Testis (tissue), 3 donors: ENCODE measurements around the gene ZHX3. TPM values are rescaled to one million over a fixed set of nuclear protein-coding genes. Genes with fewer than 3 reads are reported as not detected.

ENCODE experiments used
- DNase-seq: peaks from one replicate; pipeline ENCODE4 v3.0.0-alpha.2; 2019
- H3K27ac ChIP-seq, 2 donors: fragments of 200-600 bp; sonication (generic); one replicate each; pipeline ENCODE4 v1.5.1; 2019
- H3K27me3 ChIP-seq: fragments of 200-600 bp; sonication (generic); one replicate; pipeline ENCODE4 v1.5.1; 2019
- H3K36me3 ChIP-seq: fragments of 200-600 bp; sonication (generic); one replicate; pipeline ENCODE4 v1.5.1; 2017; ENCODE audit warnings: low read depth; ENCODE audit errors: missing control alignments
- H3K4me1 ChIP-seq: fragments of 200-600 bp; sonication (generic); one replicate; pipeline ENCODE4 v1.5.1; 2019
- H3K4me3 ChIP-seq, 2 donors: fragments of 200-600 bp; sonication (generic); one replicate each; pipeline ENCODE4 v1.5.1; 2017 to 2019
- H3K9me3 ChIP-seq: fragments of 200-600 bp; sonication (generic); one replicate; pipeline ENCODE4 v1.5.1; 2017
- CTCF ChIP-seq, 3 experiments: fragments of 450-650 bp in 2 of 3; fragments of 200-600 bp in 1 of 3; sonication (generic) in 1 of 3; IDR thresholded peaks; one replicate each; pipeline ENCODE4 v1.5.1; 2016 to 2019; ENCODE audit warnings: antibody characterized with exemption in 3 of 3, mild to moderate bottlenecking in 2 of 3, moderate library complexity in 1 of 3
- POLR2A ChIP-seq: fragments of 450-650 bp; IDR thresholded peaks from one replicate; pipeline ENCODE4 v1.6.1; 2017; ENCODE audit warnings: antibody characterized with exemption, mild to moderate bottlenecking, moderate library complexity
- WGBS, 2 donors: methylation state at CpG; one replicate each; pipeline ENCODE4 v1.1.5; 2018; 5-methylcytosine and 5-hydroxymethylcytosine counted together
- intact Hi-C: fragments of 100-400 bp; cut with DNase I; formaldehyde crosslinking; loops from one replicate; pipeline ENCODE4 v1.15.1; 2023; ENCODE audit warnings: low total_unique reads
- polyA plus RNA-seq: library from polyadenylated mRNA; stranded (reverse); fragments of 350-450 nt; fragmentation: Illumina TruSeq; extraction: RNeasy Lipid Tissue Mini Kit (QIAGEN cat#74804); gene quantifications from one replicate; pipeline ENCODE4 v1.2.3, GENCODE V29; 2014; ENCODE audit warnings: low read depth, low replicate concordance; ENCODE audit not compliant: insufficient read depth
- total RNA-seq, 2 donors: library from RNA; depleted of rRNA; stranded (reverse); fragments of >200 nt; gene quantifications; one replicate each; pipeline ENCODE4 v1.2.3, GENCODE V29; 2016

Gene ZHX3
- total and polyA plus RNA-seq, 3 donors from 2014 or later = 35.1 to 103 (median 55.7) TPM

- Histone ChIP-seq H3K27me3 (no peaks in the 10 kb centered on the region), H3K9me3 (no peaks in the 10 kb centered on the region), H3K27ac (no peak overlapping the region), H3K36me3 (no peaks in the 10 kb centered on the region), H3K4me3 (peak overlapping the region; percentile 37 to 50), H3K4me1 (peaks cover 5% of the 10 kb centered on the region)
- intact Hi-C loops = no loop called here
- no peak for DNase-seq
- TF ChIP-seq CTCF (IDR thresholded peaks at IDR 0.05) = no peak
- no peak for TF ChIP-seq POLR2A
- 2 to 10% methylated on average over 2 to 76 of the region's 76 CpGs for WGBS, 2 donors
These were observed 48.4 kb upstream of the ZHX3 start for GRCh38 chr20:41365777-41366545.

GRCh38 chr20:41364967-41365765 lies 47.6 kb upstream of the ZHX3 start:
- 58 to 76% methylated on average over 14 to 19 of the region's 19 CpGs for WGBS, 2 donors
- no peak for DNase-seq
- TF ChIP-seq POLR2A (no peak), CTCF (IDR thresholded peaks at IDR 0.05) (no peak)
- Histone ChIP-seq H3K4me3 (peak overlapping the region in 1 of 2 donors; percentile 50), H3K4me1 (peaks cover 5% of the 10 kb centered on the region), H3K27me3 (no peaks in the 10 kb centered on the region), H3K9me3 (no peaks in the 10 kb centered on the region), H3K36me3 (no peaks in the 10 kb centered on the region), H3K27ac (no peak overlapping the region)
- intact Hi-C loops = no loop called here

GRCh38 chr20:41364236-41364855 lies 46.8 kb upstream of the ZHX3 start:
- intact Hi-C loops = no loop called here
- DNase-seq = no peak
- TF ChIP-seq POLR2A (no peak), CTCF (IDR thresholded peaks at IDR 0.05) (no peak)
- Histone ChIP-seq H3K27me3 (no peaks in the 10 kb centered on the region), H3K4me3 (no peak overlapping the region), H3K4me1 (peaks cover 11% of the 10 kb centered on the region), H3K9me3 (no peaks in the 10 kb centered on the region), H3K27ac (no peak overlapping the region), H3K36me3 (no peaks in the 10 kb centered on the region)
- WGBS, 2 donors = 91 to 97% methylated on average over 5 to 13 of the region's 13 CpGs

- H3K4me1 ChIP-seq = peaks cover 11% of the 10 kb centered on the region
- no peak for TF ChIP-seq POLR2A
- H3K9me3 ChIP-seq = no peaks in the 10 kb centered on the region
- H3K4me3 ChIP-seq = no peak overlapping the region
- H3K27me3 ChIP-seq = no peaks in the 10 kb centered on the region
- 89 to 94% methylated on average over 5 to 7 of the region's 7 CpGs for WGBS, 2 donors
- no peak overlapping the region for H3K27ac ChIP-seq
- no peak for DNase-seq
- intact Hi-C loops = no loop called here
- H3K36me3 ChIP-seq = no peaks in the 10 kb centered on the region
These were observed 46.1 kb upstream of the ZHX3 start for GRCh38 chr20:41363601-41364000.

GRCh38 chr20:41362748-41363140 lies 45.2 kb upstream of the ZHX3 start:
- peaks cover 11% of the 10 kb centered on the region for H3K4me1 ChIP-seq
- H3K27ac ChIP-seq = no peak overlapping the region
- H3K36me3 ChIP-seq = no peaks in the 10 kb centered on the region
- H3K9me3 ChIP-seq = no peaks in the 10 kb centered on the region
- intact Hi-C loops = no loop called here
- no peaks in the 10 kb centered on the region for H3K27me3 ChIP-seq
- H3K4me3 ChIP-seq = no peak overlapping the region
- no peak for DNase-seq
- 80 to 100% methylated on average over 4 to 5 of the region's 5 CpGs for WGBS, 2 donors
- no peak for TF ChIP-seq CTCF (IDR thresholded peaks at IDR 0.05)
- TF ChIP-seq POLR2A = no peak
